H9 (cell line): ENCODE measurements around the gene OR9Q1. TPM values are rescaled to one million over a fixed set of nuclear protein-coding genes. Genes with fewer than 3 reads are reported as not detected.

Source experiments
- DNase-seq: peaks from one replicate; pipeline ENCODE4 v3.0.0-alpha.2; 2017
- H2AFZ ChIP-seq: one replicate; pipeline ENCODE4 v1.6.1; 2013; ENCODE audit warnings: mild to moderate bottlenecking, low read length, control low read depth, moderate library complexity
- H2AK5ac ChIP-seq: 2 replicates; pipeline ENCODE4 v1.6.1; 2013; ENCODE audit warnings: low read length, control low read depth, mixed read lengths; ENCODE audit not compliant: insufficient read length
- H2BK120ac ChIP-seq: one replicate; pipeline ENCODE4 v1.6.1; 2013; ENCODE audit warnings: low read depth, mild to moderate bottlenecking, low read length, control low read depth, inconsistent platforms; ENCODE audit not compliant: poor library complexity, severe bottlenecking
- H2BK12ac ChIP-seq: 2 replicates; pipeline ENCODE4 v1.6.1; 2013; ENCODE audit warnings: low read length, control low read depth, mixed read lengths, low read depth; ENCODE audit not compliant: insufficient read length
- H2BK15ac ChIP-seq: 2 replicates; pipeline ENCODE4 v1.6.1; 2013; ENCODE audit warnings: low read depth, low read length, control low read depth
- H2BK20ac ChIP-seq: one replicate; pipeline ENCODE4 v1.6.1; 2013; ENCODE audit warnings: low read depth, mild to moderate bottlenecking, low read length, control low read depth, inconsistent platforms; ENCODE audit not compliant: poor library complexity, severe bottlenecking
- H2BK5ac ChIP-seq: 2 replicates; pipeline ENCODE4 v1.6.1; 2013; ENCODE audit warnings: low read length, control low read depth, mixed read lengths; ENCODE audit not compliant: insufficient read length
- H3K14ac ChIP-seq: 2 replicates; pipeline ENCODE4 v1.6.1; 2013; ENCODE audit warnings: low read length, control low read depth; ENCODE audit not compliant: insufficient read depth
- H3K18ac ChIP-seq: 2 replicates; pipeline ENCODE4 v1.6.1; 2013; ENCODE audit warnings: low read depth, mild to moderate bottlenecking, mixed read lengths, low read length, control low read depth; ENCODE audit not compliant: insufficient read length
- H3K23ac ChIP-seq: 2 replicates; pipeline ENCODE4 v1.6.1; 2013; ENCODE audit warnings: low read length, control low read depth, mixed read lengths, low read depth; ENCODE audit not compliant: insufficient read length
- H3K23me2 ChIP-seq: 2 replicates; pipeline ENCODE4 v1.6.1; 2013; ENCODE audit warnings: low read depth, mild to moderate bottlenecking, mixed read lengths, low read length, control low read depth; ENCODE audit not compliant: insufficient read length, poor library complexity, severe bottlenecking
- H3K27ac ChIP-seq: 2 replicates; pipeline ENCODE4 v1.5.1; 2013; ENCODE audit warnings: low read length, control low read depth, mixed read lengths, low read depth; ENCODE audit not compliant: insufficient read length
- H3K27me3 ChIP-seq: 2 replicates; pipeline ENCODE4 v1.6.1; 2013; ENCODE audit warnings: low read length, control low read depth, inconsistent platforms; ENCODE audit not compliant: insufficient read depth
- H3K4ac ChIP-seq: 2 replicates; pipeline ENCODE4 v1.6.1; 2013; ENCODE audit warnings: low read depth, mild to moderate bottlenecking, control low read depth, inconsistent platforms, low read length, moderate library complexity
- H3K4me1 ChIP-seq: 2 replicates; pipeline ENCODE4 v1.6.1; 2013; ENCODE audit warnings: low read length, control low read depth, inconsistent platforms; ENCODE audit not compliant: insufficient read depth
- H3K4me2 ChIP-seq: 2 replicates; pipeline ENCODE4 v1.6.1; 2013; ENCODE audit warnings: low read length, control low read depth, mixed read lengths; ENCODE audit not compliant: insufficient read length, insufficient read depth
- H3K56ac ChIP-seq: 2 replicates; pipeline ENCODE4 v1.6.1; 2013; ENCODE audit warnings: low read depth, mild to moderate bottlenecking, mixed read lengths, low read length, control low read depth; ENCODE audit not compliant: insufficient read length
- H3K79me1 ChIP-seq: 2 replicates; pipeline ENCODE4 v1.6.1; 2013; ENCODE audit warnings: low read depth, mild to moderate bottlenecking, moderate library complexity, low read length, control low read depth, inconsistent platforms; ENCODE audit not compliant: insufficient read depth, poor library complexity, severe bottlenecking
- H3K79me2 ChIP-seq: 2 replicates; pipeline ENCODE4 v1.6.1; 2013; ENCODE audit warnings: low read length, control low read depth, inconsistent platforms; ENCODE audit not compliant: insufficient read depth
- H3K9ac ChIP-seq: 2 replicates; pipeline ENCODE4 v1.6.1; 2013; ENCODE audit warnings: low read length, control low read depth, mixed read lengths; ENCODE audit not compliant: insufficient read length; ENCODE audit errors: extremely low read depth
- H3K9me3 ChIP-seq: one replicate; pipeline ENCODE4 v1.6.1; 2013; ENCODE audit warnings: low read depth, low read length, inconsistent platforms; ENCODE audit not compliant: control insufficient read depth
- H3T11ph ChIP-seq: one replicate; pipeline ENCODE4 v1.6.1; 2013; ENCODE audit warnings: mild to moderate bottlenecking, low read length, control low read depth, inconsistent platforms
- H4K20me1 ChIP-seq: one replicate; pipeline ENCODE4 v1.6.1; 2013; ENCODE audit not compliant: control insufficient read depth, insufficient read length, insufficient read depth
- H4K5ac ChIP-seq: 2 replicates; pipeline ENCODE4 v1.6.1; 2013; ENCODE audit warnings: low read depth, mild to moderate bottlenecking, mixed read lengths, low read length, control low read depth; ENCODE audit not compliant: insufficient read length
- H4K8ac ChIP-seq: replicated peaks from 2 replicates; pipeline ENCODE4 v1.6.1; 2013; ENCODE audit warnings: low read length, control low read depth, mixed read lengths, low read depth; ENCODE audit not compliant: insufficient read length
- H4K91ac ChIP-seq: 2 replicates; pipeline ENCODE4 v1.6.1; 2013; ENCODE audit warnings: low read depth, mild to moderate bottlenecking, moderate library complexity, mixed read lengths, low read length, control low read depth; ENCODE audit not compliant: insufficient read length
- H3K27ac Mint-ChIP-seq, 3 experiments: 2 replicates in 2 of 3; 3 replicates in 1 of 3; pipeline ENCODE4 v1.8.0; 2020 to 2021; ENCODE audit warnings: mixed read lengths in 3 of 3, mild to moderate bottlenecking in 1 of 3, moderate library complexity in 1 of 3
- H3K27me3 Mint-ChIP-seq: 2 replicates; pipeline ENCODE4 v1.8.0; 2021; ENCODE audit warnings: low read depth, mild to moderate bottlenecking, moderate library complexity, mixed read lengths
- H3K36me3 Mint-ChIP-seq, 3 experiments: 2 replicates in 2 of 3; 3 replicates in 1 of 3; pipeline ENCODE4 v1.8.0; 2020 to 2021; ENCODE audit warnings: low read depth in 3 of 3, mixed read lengths in 3 of 3; ENCODE audit not compliant: insufficient read depth in 1 of 3
- H3K4me1 Mint-ChIP-seq, 2 experiments: 2 replicates each; pipeline ENCODE4 v1.8.0; 2020; ENCODE audit warnings: mixed read lengths in 2 of 2
- H3K4me3 Mint-ChIP-seq, 2 experiments: 2 replicates in 1 of 2; 3 replicates in 1 of 2; pipeline ENCODE4 v1.8.0; 2020 to 2021; ENCODE audit warnings: mild to moderate bottlenecking in 2 of 2, mixed read lengths in 2 of 2, moderate library complexity in 1 of 2
- H3K9me3 Mint-ChIP-seq, 2 experiments: 2 replicates in 1 of 2; 3 replicates in 1 of 2; pipeline ENCODE4 v1.8.0; 2020; ENCODE audit warnings: mild to moderate bottlenecking in 2 of 2, mixed read lengths in 2 of 2, moderate library complexity in 1 of 2
- CTCF ChIP-seq: fragments of 200-600 bp; sonication (generic); conservative IDR thresholded peaks from 3 replicates; pipeline ENCODE4 v1.8.0; 2021; ENCODE audit warnings: antibody characterized with exemption, mild to moderate bottlenecking
- WGBS: extraction: QIAGEN DNeasy Blood & Tissue Kit; methylation state at CpG from one replicate; pipeline ENCODE4 v1.1.7; 2013; ENCODE audit warnings: missing lambda C conversion rate, low lambda C conversion rate, mixed read lengths; ENCODE audit not compliant: insufficient read length; ENCODE audit errors: extremely low coverage; 5-methylcytosine and 5-hydroxymethylcytosine counted together
- total RNA-seq: library from RNA; stranded (reverse); gene quantifications from 2 replicates; pipeline ENCODE4 v1.2.1, GENCODE V29; 2021

The OR9Q1 gene
- total RNA-seq, 1 experiment from 2014 or later: not detected

- Histone ChIP-seq H3K9ac (no peak overlapping the region), H2BK15ac (no peak overlapping the region), H3K27me3 (no peaks in the 10 kb centered on the region), H3K14ac (no peak overlapping the region), H4K91ac (no peak overlapping the region), H3K4me2 (no peak overlapping the region), H3K18ac (no peak overlapping the region), H2AK5ac (no peak overlapping the region), H4K20me1 (no peaks in the 10 kb centered on the region), H3K4me1 (no peaks in the 10 kb centered on the region), H3K9me3 (no peaks in the 10 kb centered on the region), H2BK12ac (no peak overlapping the region), H3K79me2 (no peaks in the 10 kb centered on the region), H2BK120ac (no peak overlapping the region), H3K56ac (no peak overlapping the region), H2AFZ (no peak overlapping the region), H4K5ac (no peak overlapping the region), H3T11ph (no peak overlapping the region), H4K8ac (no peak overlapping the region), H2BK5ac (no peak overlapping the region), H3K23ac (no peak overlapping the region), H2BK20ac (no peak overlapping the region), H3K27ac (no peak overlapping the region), H3K4ac (no peak overlapping the region), H3K79me1 (no peaks in the 10 kb centered on the region), H3K23me2 (no peaks in the 10 kb centered on the region)
- TF ChIP-seq CTCF: no peak
- no peak for DNase-seq
- H3K4me3 Mint-ChIP-seq: no peak overlapping the region
- H3K4me1 Mint-ChIP-seq: peaks cover 4 to 5% of the 10 kb centered on the region in 2 experiments
- WGBS: no CpG with 5 or more reads among the region's 5 CpGs
- H3K36me3 Mint-ChIP-seq: no peaks in the 10 kb centered on the region
- no peaks in the 10 kb centered on the region for H3K27me3 Mint-ChIP-seq
- H3K9me3 Mint-ChIP-seq: no peaks in the 10 kb centered on the region
- H3K27ac Mint-ChIP-seq: no peak overlapping the region
These were observed 153.9 kb downstream of the OR9Q1 start for GRCh38 chr11:58177409-58178054.
